ENCODE results near the gene TPT1.

DNA sequence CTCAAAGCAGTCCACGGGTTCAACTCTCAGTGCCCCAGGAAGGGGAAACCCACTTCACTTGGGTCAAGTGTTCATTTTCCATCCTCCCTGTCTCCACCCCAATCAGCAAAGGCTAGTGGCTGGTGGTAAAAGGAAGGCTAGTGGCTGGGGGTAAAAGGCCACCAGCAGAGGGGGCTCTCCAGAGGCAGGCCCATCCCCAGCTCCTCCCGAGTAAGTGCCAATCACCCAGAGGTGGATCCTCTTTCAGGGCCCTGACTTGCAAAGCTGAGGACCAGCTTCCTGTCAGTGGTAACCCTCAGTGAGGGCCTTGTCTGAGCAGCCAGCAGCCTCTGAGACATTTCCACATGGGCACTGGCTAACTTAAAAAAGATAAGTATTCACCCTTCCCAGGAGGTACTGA, 22.0 kb upstream of the TPT1 start:
- TF ChIP-seq GFI1B (tag by site-specific recombination; IDR thresholded peaks at IDR 0.05), result no peak
- TF ChIP-seq, protein P1, sequence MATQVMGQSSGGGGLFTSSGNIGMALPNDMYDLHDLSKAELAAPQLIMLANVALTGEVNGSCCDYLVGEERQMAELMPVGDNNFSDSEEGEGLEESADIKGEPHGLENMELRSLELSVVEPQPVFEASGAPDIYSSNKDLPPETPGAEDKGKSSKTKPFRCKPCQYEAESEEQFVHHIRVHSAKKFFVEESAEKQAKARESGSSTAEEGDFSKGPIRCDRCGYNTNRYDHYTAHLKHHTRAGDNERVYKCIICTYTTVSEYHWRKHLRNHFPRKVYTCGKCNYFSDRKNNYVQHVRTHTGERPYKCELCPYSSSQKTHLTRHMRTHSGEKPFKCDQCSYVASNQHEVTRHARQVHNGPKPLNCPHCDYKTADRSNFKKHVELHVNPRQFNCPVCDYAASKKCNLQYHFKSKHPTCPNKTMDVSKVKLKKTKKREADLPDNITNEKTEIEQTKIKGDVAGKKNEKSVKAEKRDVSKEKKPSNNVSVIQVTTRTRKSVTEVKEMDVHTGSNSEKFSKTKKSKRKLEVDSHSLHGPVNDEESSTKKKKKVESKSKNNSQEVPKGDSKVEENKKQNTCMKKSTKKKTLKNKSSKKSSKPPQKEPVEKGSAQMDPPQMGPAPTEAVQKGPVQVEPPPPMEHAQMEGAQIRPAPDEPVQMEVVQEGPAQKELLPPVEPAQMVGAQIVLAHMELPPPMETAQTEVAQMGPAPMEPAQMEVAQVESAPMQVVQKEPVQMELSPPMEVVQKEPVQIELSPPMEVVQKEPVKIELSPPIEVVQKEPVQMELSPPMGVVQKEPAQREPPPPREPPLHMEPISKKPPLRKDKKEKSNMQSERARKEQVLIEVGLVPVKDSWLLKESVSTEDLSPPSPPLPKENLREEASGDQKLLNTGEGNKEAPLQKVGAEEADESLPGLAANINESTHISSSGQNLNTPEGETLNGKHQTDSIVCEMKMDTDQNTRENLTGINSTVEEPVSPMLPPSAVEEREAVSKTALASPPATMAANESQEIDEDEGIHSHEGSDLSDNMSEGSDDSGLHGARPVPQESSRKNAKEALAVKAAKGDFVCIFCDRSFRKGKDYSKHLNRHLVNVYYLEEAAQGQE (tag by site-specific recombination; IDR thresholded peaks at IDR 0.05), result no peak
- TF ChIP-seq ZNF274 (IDR thresholded peaks at IDR 0.05; ENCODE audit: low read length), result no peak
- no peak for TF ChIP-seq ZNF274 (tag by site-specific recombination; IDR thresholded peaks at IDR 0.05; ENCODE audit: borderline replicate concordance)
- TF ChIP-seq, protein P2, sequence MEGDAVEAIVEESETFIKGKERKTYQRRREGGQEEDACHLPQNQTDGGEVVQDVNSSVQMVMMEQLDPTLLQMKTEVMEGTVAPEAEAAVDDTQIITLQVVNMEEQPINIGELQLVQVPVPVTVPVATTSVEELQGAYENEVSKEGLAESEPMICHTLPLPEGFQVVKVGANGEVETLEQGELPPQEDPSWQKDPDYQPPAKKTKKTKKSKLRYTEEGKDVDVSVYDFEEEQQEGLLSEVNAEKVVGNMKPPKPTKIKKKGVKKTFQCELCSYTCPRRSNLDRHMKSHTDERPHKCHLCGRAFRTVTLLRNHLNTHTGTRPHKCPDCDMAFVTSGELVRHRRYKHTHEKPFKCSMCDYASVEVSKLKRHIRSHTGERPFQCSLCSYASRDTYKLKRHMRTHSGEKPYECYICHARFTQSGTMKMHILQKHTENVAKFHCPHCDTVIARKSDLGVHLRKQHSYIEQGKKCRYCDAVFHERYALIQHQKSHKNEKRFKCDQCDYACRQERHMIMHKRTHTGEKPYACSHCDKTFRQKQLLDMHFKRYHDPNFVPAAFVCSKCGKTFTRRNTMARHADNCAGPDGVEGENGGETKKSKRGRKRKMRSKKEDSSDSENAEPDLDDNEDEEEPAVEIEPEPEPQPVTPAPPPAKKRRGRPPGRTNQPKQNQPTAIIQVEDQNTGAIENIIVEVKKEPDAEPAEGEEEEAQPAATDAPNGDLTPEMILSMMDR (tag by site-specific recombination; IDR thresholded peaks at IDR 0.05), result no peak
- no peak for TF ChIP-seq ZNF114 (tag by site-specific recombination; IDR thresholded peaks at IDR 0.05)
